GM12874 (cell line): ENCODE results near the gene TSHZ1.

Experiments
- TF ChIP-seq, protein P1 (sequence below): IDR thresholded peaks from 2 replicates; pipeline ENCODE4 v1.5.1; 2011; ENCODE audit warnings: low read depth, mild to moderate bottlenecking, control low read depth, low read length, moderate library complexity; ENCODE audit not compliant: insufficient read depth

TSHZ1 gene

DNA sequence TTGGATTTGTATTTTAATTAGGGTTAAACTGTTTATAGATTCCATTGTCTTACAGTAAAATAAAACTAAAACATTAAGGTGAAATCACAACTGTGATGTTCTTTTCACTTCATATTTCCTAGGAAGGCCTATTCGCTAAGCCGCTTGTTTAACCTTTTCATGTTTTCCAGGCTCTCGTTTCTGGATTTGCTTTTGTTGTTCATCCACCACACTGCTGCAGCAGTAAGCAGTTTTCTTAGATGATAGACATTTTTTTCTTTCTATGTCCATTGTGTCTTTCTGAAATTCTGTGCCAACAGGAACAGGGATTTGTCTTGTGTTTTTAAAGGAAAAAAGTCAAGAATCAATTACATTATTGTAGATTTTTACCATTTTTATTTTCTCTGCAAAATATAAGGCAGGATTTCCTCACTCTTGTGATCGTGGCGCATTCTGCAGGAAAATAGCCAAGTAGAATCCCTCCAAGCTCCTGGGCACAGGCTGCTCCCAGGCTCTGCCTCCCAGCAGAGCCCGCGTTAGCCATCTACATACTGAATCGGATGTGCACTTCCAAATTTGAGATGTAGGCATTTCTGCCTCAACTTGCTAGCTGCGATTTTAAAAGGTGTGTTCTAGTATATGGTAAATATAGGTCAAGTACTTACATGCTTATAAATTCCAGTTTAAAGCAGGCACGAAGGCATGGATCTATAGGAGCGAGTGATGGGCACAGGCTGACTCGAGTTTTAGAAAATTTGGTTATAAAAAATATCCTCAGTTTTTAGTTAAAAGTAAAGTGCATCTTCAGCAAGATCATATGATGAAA is 10.2 kb downstream of the TSHZ1 start:
- TF ChIP-seq, protein P1, sequence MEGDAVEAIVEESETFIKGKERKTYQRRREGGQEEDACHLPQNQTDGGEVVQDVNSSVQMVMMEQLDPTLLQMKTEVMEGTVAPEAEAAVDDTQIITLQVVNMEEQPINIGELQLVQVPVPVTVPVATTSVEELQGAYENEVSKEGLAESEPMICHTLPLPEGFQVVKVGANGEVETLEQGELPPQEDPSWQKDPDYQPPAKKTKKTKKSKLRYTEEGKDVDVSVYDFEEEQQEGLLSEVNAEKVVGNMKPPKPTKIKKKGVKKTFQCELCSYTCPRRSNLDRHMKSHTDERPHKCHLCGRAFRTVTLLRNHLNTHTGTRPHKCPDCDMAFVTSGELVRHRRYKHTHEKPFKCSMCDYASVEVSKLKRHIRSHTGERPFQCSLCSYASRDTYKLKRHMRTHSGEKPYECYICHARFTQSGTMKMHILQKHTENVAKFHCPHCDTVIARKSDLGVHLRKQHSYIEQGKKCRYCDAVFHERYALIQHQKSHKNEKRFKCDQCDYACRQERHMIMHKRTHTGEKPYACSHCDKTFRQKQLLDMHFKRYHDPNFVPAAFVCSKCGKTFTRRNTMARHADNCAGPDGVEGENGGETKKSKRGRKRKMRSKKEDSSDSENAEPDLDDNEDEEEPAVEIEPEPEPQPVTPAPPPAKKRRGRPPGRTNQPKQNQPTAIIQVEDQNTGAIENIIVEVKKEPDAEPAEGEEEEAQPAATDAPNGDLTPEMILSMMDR: no peak

DNA sequence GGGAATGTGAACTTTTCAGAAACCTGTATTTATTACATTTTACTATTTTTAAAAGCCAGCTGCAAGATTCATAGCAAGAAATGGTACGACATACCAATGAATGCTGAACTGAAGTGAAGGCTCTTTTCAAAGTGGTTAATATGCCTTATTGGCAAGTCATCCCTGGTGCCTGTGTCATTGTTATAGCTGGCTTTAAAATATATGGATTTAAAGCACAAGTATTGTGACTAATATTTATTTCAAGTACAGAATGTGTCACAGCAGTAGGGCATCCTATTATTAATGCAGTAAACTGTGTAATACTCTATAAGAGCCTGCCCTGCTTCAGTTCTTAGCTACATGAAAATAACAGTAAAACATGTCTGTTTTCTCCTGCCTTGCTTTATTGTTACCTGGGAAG is 10.8 kb downstream of the TSHZ1 start:
- TF ChIP-seq, protein P1: no peak

DNA sequence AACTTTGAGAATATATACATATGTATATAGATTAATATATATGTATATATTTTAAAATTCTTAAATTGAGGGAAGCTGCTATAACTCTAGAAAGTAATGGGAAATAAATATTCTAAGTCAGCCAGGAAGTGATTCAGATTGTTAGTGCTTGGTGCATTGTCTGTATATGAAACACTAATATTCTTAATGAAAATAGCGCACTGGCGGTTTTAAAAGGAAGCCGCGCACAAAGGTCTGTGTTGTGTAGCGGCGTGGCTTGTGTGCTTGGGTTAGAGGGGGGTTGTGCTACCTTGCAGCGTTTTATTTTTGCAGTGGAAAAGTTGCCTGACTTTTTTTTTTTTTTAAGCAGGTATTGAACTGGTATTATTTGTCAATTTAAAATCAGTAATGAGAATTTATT is 11.3 kb downstream of the TSHZ1 start:
- TF ChIP-seq, protein P1: no peak

DNA sequence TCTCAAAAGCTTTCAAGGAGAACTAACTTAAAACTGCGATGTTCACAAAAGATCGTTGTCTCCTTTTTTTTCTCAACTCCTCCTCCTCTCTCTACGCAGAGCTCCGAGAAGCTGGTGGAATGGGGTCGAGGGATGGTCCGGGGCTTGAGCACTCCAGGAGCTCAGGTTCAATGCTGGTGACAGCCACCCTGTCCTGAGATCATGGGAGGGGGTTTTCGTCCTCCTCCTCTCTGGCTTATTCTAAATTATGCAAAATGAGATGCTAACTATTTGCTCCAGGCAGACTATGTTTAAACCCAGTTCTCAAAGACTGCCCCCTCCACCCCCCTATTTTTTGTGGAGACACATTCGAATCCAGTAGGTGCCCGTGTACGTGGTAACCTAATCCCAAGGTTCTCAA is 11.8 kb downstream of the TSHZ1 start:
- TF ChIP-seq, protein P1: no peak

DNA sequence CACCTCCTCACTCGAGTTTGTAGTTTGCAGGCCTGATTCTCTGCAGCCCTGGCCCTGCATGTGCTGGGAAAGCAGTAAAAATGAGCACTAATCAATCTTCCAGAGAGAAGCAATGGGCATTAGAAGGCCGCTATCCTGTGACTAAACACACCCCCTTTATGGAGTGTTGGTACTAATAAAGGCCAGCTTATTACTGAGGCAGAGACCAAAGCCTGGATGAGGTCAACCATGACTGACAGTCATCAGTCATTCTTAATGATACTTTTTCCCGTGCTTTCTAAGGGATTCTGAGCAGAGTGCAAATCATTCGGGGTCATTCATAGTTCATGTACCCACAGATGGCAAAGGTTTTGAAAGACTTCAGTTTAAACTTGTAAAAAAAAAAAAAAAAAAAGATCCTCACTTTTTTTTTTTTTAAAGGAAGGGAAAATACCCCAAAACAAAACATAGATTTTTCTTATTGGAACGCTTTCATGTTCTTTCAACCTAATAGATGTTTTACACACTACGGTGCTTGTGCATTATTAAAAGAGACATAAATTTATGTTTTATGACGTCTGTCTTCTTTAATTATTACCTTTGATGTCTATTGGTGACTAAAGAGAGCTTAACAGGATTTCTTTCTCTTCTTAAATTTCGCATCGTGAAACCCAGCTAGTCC is 13.2 kb downstream of the TSHZ1 start:
- TF ChIP-seq, protein P1: no peak

DNA sequence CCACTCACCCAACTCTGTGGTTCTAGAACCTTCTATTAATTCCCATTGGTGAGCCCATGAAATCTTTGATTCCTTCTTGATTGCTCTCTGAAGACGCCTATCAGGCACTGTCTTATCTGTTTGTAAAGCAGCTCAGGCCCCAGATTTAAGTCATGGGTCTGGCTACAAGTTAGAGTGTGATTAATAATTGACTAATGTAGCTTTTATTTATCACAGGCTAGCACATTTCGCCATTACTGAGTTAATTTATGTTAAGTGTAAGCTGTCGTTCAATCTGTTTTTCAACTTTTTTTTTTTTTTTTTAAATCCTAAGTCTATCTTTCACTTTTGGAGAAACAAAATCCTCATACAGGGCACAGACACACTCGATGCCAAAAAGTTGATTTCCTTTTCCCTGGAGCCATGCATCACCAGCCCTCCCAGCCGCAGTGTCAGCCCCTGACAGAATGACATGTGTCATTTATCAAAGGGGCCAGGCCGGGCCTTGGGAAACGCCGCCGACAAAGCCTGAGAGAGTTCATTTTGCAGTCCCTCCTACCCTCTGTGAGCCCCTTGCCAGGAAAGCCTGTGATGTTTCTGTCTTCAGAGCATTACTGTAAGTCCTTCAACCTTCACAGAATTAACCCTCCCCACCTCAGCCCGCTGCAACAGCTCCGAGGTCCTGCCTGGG is 15.8 kb downstream of the TSHZ1 start:
- TF ChIP-seq, protein P1: no peak

DNA sequence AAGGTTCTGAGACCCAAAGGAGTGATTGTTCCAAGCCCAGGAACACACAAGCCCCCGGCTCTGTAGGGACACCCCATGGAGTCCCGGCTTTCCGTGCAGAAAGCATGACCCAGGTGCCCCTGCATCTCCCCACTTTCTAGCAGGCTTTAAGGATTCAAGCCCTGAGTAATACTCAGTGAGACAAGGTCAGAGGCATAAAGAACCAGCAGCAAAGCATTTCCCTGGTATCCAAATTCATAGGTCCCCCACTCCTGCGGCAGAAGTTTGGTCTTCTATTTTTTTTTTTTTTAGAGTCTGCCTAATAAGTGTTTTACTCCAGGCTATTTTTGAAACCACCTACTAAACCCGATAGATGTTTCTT is 16.3 kb downstream of the TSHZ1 start:
- TF ChIP-seq, protein P1: no peak
